Measurements from ENCODE around the gene PRKCQ. TPM values are rescaled to one million over a fixed set of nuclear protein-coding genes. Genes with fewer than 3 reads are reported as not detected.

The PRKCQ gene
- total RNA-seq, 2 experiments from 2014 or later, result 32.9 to 39.0 TPM

DNA sequence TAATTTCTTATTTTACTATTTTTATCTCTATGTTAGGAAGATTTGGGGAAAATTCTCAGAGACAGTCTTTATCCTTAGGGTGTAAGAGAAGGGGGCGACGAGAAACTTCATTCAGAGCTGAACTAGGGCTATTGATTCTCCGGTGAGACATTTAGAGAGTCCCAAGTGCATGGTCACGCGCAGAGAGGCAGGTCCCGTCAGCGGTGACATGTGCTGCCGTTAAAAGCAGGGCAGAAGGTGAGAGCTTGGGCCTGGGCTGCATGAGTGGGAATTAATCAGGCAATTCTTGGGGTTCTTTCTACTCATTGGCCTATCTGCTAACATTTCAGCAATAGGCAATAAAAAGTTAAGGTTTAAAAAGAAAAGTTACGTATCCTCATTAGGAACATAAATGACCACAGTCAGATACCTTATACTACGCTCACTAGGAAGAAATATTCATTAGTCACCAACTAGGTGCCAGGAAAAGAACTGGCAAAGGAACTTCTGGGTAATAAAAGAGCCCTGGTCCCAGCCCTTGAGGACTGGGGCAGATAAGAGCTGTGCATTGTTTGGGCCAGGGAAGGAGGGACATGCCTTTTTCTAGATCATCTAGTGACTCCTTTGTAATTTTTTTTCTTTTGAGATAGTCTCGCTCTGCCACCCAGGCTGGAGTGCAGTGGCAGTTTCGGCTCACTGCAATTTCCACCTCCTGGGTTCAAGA, 21.2 kb downstream of the PRKCQ start:
- intact Hi-C loops (cut with DNase I, micrococcal nuclease), result loop anchor here (2.0 kb wide), 1 partner anchor 16 kb away; no protein-coding TSS in a partner anchor
- no peaks in the 10 kb centered on the region for H3K27me3 Mint-ChIP-seq
- H3K4me1 Mint-ChIP-seq, result peaks cover 89% of the 10 kb centered on the region
- peak; percentile 61 for DNase-seq
- peak overlapping the region; percentile 81 for H3K27ac Mint-ChIP-seq
- ChIA-PET POLR2A (interaction anchor here (1.5 kb wide), 1 partner anchor 23 kb away, joined by 3 read pairs; no protein-coding TSS in a partner anchor), CTCF (interaction anchor here (0.6 to 1.7 kb wide), 8 partner anchors 13 to 931 kb away, joined by 3 to 7 read pairs (median 3); no protein-coding TSS in a partner anchor)
- H3K4me3 Mint-ChIP-seq, result peak overlapping the region; percentile 34
- peaks cover 27% of the 10 kb centered on the region for H3K36me3 Mint-ChIP-seq (ENCODE audit: low read depth)
- no peaks in the 10 kb centered on the region for H3K9me3 Mint-ChIP-seq (ENCODE audit: low read depth)
- peak; percentile 27 for ATAC-seq

DNA sequence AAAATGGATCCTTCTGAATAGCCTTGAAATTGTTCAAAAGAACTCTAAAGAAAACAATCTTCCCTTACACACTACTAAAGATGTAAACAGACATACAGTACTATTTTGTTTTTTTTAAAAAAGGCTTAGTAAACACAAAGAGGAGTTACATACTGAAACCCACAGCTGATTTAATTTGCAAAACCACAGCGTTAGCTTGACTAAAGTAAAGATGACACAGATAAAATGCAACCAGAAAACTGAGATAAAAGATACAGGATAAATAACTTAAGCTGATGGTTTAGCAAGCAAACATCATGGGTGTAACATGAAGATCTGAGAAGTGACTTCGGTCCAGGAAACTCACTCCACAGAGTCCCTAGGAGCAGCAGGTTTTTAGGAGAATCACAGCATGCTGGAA, 21.8 kb downstream of the PRKCQ start:
- ATAC-seq (peak; percentile 35), DNase-seq (no peak)
- Mint-ChIP-seq H3K36me3 (ENCODE audit: low read depth) (peaks cover 28% of the 10 kb centered on the region), H3K4me3 (peak overlapping the region; percentile 34), H3K27me3 (no peaks in the 10 kb centered on the region), H3K4me1 (peaks cover 88% of the 10 kb centered on the region), H3K9me3 (ENCODE audit: low read depth) (no peaks in the 10 kb centered on the region), H3K27ac (peak overlapping the region; percentile 81)
- ChIA-PET CTCF (interaction anchor here (0.6 to 1.7 kb wide), 8 partner anchors 13 to 932 kb away, joined by 3 to 7 read pairs (median 4); no protein-coding TSS in a partner anchor), POLR2A (interaction anchor here (1.5 kb wide), 1 partner anchor 24 kb away, joined by 3 read pairs; no protein-coding TSS in a partner anchor)
- intact Hi-C loops (cut with DNase I, micrococcal nuclease), result loop anchor here (2.0 kb wide), 1 partner anchor 15 kb away; no protein-coding TSS in a partner anchor

DNA sequence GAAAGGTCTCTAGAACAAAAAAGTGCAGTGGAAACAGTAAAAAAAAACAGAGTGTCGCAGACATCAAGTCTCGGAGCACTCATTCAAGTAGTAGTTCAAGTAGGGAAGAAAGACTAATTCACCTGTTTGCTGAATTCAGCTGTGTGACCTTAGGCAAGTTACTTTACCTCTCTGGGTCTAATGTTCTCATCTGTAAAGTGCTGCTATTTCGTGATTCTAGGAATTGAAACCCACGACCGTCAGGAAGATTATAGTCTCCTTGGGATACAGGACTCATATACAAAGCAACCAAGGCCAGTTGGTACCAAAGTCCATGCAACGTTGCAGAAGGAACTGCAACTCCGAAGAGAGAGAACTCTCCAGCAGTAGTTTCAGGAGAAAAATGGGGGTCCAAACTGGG, 26.1 kb downstream of the PRKCQ start:
- CTCF ChIA-PET, result no interaction called here
- POLR2A ChIA-PET, result no interaction called here
- no peak overlapping the region for H3K27ac Mint-ChIP-seq
- peaks cover 31% of the 10 kb centered on the region for H3K36me3 Mint-ChIP-seq (ENCODE audit: low read depth)
- intact Hi-C loops (cut with DNase I, micrococcal nuclease), result no loop called here
- H3K4me1 Mint-ChIP-seq, result peaks cover 62% of the 10 kb centered on the region
- no peak for DNase-seq
- H3K4me3 Mint-ChIP-seq, result no peak overlapping the region
- peaks cover 2% of the 10 kb centered on the region for H3K9me3 Mint-ChIP-seq (ENCODE audit: low read depth)
- no peaks in the 10 kb centered on the region for H3K27me3 Mint-ChIP-seq
- ATAC-seq, result no peak

DNA sequence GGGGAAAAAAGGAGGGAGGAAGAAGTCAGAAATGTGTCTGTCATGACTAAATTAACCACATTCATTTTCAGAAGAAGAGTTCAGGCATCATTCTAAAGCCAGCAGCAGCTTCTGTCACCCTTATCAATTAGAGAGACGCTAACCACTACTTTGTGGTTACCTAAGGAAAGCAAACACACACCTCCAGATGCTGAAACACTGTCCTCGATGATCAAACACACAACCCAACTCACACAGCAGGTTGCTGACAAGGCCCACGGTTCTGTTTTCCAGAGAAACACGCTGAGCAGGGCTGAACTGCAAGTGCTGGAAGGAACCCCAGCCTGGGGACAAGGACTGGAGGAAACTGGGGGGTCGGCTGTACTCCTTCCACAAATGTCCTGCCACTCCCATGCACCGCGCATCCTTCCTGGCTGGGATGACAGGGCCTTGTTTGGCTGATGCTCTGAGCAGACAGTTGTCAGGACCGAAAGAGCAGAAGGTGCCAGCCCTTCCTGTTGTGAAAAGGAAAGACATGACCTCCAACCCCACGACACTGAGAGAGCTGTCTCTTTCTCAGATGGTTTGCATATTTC, 36.6 kb downstream of the PRKCQ start:
- ATAC-seq (peak; percentile 91), DNase-seq (peak; percentile 72)
- Mint-ChIP-seq H3K27me3 (no peaks in the 10 kb centered on the region), H3K4me3 (peak overlapping the region; percentile 75), H3K4me1 (peaks cover 74% of the 10 kb centered on the region), H3K27ac (peak overlapping the region; percentile 96), H3K9me3 (ENCODE audit: low read depth) (no peaks in the 10 kb centered on the region), H3K36me3 (ENCODE audit: low read depth) (peaks cover 8% of the 10 kb centered on the region)
- intact Hi-C loops (cut with DNase I, micrococcal nuclease), result loop anchor here (1.0 to 2.0 kb wide), 10 partner anchors 13 to 123 kb away; partner anchors contain the start of gene PRKCQ (in 1 of the 2)
- ChIA-PET POLR2A (interaction anchor here (0.6 to 1.7 kb wide), 6 partner anchors 13 to 123 kb away, joined by 3 to 11 read pairs (median 3); no protein-coding TSS in a partner anchor), CTCF (interaction anchor here (0.6 to 3.1 kb wide), 12 partner anchors 9 to 125 kb away, joined by 3 to 15 read pairs (median 6); partner anchors contain the start of gene PRKCQ)

DNA sequence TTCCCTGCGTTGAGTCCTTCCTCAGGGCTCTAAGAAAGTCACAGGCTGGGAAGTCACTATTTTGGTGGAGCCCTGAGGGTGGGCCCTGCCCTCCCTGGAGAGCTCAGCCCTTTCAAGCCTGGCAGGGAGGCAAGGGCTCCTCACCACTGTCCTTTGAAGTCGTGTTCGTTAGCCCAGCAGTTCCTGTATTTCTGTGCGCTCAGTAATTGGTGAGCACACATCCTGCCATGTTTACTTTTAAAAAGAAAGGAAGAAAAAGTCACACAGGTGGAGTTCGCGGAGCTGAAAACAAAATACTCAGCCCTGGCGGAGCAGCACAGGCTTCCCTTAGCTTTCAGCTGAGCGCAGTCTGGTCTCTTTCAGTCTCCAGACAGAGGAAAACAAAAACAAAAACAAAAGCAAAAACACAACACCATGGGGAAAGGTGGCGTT, 37.1 kb downstream of the PRKCQ start:
- ChIA-PET POLR2A (interaction anchor here (0.6 to 1.7 kb wide), 5 partner anchors 13 to 48 kb away, joined by 3 to 11 read pairs (median 3); no protein-coding TSS in a partner anchor), CTCF (interaction anchor here (1.0 to 3.1 kb wide), 12 partner anchors 9 to 125 kb away, joined by 3 to 15 read pairs (median 6); partner anchors contain the start of gene PRKCQ)
- peak overlapping the region; percentile 96 for H3K27ac Mint-ChIP-seq
- H3K27me3 Mint-ChIP-seq, result no peaks in the 10 kb centered on the region
- H3K4me1 Mint-ChIP-seq, result peaks cover 76% of the 10 kb centered on the region
- peak; percentile 58 for DNase-seq
- peak; percentile 62 for ATAC-seq
- H3K9me3 Mint-ChIP-seq (ENCODE audit: low read depth), result no peaks in the 10 kb centered on the region
- intact Hi-C loops (cut with DNase I, micrococcal nuclease), result loop anchor here (1.0 to 2.0 kb wide), 10 partner anchors 13 to 123 kb away; partner anchors contain the start of gene PRKCQ (in 1 of the 2)
- peaks cover 9% of the 10 kb centered on the region for H3K36me3 Mint-ChIP-seq (ENCODE audit: low read depth)
- peak overlapping the region; percentile 75 for H3K4me3 Mint-ChIP-seq

DNA sequence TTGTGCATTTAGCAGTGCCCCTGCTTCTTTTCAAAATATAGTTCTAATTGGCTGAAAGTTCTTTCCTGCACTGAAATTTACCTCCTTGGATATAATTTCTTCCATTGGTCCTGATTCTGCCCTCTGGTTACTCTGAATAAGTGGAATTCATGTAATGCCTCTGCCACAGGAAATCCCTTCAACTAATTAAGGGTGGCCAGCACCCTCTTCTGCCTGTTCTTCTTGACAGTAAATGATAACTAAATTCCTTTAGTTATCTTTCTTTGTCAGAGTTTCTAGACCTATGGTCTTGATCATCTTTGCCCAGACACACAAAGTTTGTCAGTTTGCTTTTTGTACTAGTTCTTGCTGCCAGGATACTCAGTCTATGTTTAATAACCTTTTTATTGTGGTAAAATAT, 40.2 kb downstream of the PRKCQ start:
- Mint-ChIP-seq H3K9me3 (ENCODE audit: low read depth) (no peaks in the 10 kb centered on the region), H3K27me3 (no peaks in the 10 kb centered on the region), H3K27ac (peak overlapping the region; percentile 27), H3K4me3 (no peak overlapping the region), H3K4me1 (peaks cover 82% of the 10 kb centered on the region), H3K36me3 (ENCODE audit: low read depth) (peaks cover 14% of the 10 kb centered on the region)
- DNase-seq (no peak), ATAC-seq (no peak)
- ChIA-PET POLR2A (no interaction called here), CTCF (no interaction called here)
- intact Hi-C loops (cut with DNase I, micrococcal nuclease), result no loop called here

DNA sequence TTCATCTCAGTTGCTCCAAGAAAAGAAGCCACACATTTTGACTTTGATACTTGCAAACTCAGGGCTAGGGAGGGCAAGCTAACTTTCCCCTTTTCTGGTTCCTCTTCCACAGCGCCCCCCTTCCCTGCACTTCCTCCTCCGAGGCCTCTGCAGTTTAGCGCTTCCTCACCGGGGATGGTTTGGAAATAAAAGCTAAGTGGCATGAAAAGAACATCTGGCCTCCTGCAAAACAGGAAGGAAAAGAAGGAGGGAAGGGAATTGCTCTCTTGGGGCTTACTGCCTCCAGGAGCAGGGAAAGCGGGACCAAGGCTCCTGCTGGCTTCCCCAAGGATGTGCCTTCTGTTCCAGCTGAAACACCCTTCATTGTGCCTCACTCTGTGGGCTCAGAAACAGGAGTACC, 42.3 kb downstream of the PRKCQ start:
- no peak overlapping the region for H3K4me3 Mint-ChIP-seq
- ATAC-seq, result no peak
- H3K27me3 Mint-ChIP-seq, result no peaks in the 10 kb centered on the region
- H3K27ac Mint-ChIP-seq, result peak overlapping the region; percentile 20
- H3K4me1 Mint-ChIP-seq, result peaks cover 68% of the 10 kb centered on the region
- ChIA-PET CTCF (interaction anchor here (0.9 to 1.3 kb wide), 5 partner anchors 39 to 452 kb away, joined by 3 to 4 read pairs (median 3); no protein-coding TSS in a partner anchor), POLR2A (interaction anchor here (0.6 kb wide), 1 partner anchor 395 kb away, joined by 4 read pairs; no protein-coding TSS in a partner anchor)
- no peaks in the 10 kb centered on the region for H3K9me3 Mint-ChIP-seq (ENCODE audit: low read depth)
- intact Hi-C loops (cut with DNase I, micrococcal nuclease), result no loop called here
- DNase-seq, result no peak
- peaks cover 12% of the 10 kb centered on the region for H3K36me3 Mint-ChIP-seq (ENCODE audit: low read depth)

DNA sequence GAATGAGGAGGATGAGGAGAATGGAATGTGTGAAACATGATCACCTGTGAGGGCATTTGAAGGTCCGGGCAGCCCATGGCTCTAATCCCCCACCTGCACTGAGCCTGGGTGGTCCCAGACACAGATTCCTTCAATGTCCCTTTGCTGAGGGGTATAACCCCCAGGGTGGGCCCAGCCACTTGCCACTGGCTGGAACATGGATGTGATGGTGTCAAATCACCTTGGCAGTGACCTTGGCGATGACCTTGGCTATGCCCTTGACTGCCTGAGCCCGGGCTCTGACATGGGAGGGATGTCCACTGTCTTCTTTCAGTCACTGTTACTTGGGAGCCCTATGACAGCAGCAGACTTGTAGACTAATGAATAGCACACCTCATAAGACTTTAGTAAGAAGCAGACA, 44.0 kb downstream of the PRKCQ start:
- ChIA-PET CTCF (no interaction called here), POLR2A (no interaction called here)
- Mint-ChIP-seq H3K27me3 (no peaks in the 10 kb centered on the region), H3K4me1 (peaks cover 67% of the 10 kb centered on the region), H3K9me3 (ENCODE audit: low read depth) (no peaks in the 10 kb centered on the region), H3K27ac (no peak overlapping the region), H3K4me3 (no peak overlapping the region), H3K36me3 (ENCODE audit: low read depth) (peaks cover 12% of the 10 kb centered on the region)
- ATAC-seq (no peak), DNase-seq (no peak)
- intact Hi-C loops (cut with DNase I, micrococcal nuclease), result no loop called here

DNA sequence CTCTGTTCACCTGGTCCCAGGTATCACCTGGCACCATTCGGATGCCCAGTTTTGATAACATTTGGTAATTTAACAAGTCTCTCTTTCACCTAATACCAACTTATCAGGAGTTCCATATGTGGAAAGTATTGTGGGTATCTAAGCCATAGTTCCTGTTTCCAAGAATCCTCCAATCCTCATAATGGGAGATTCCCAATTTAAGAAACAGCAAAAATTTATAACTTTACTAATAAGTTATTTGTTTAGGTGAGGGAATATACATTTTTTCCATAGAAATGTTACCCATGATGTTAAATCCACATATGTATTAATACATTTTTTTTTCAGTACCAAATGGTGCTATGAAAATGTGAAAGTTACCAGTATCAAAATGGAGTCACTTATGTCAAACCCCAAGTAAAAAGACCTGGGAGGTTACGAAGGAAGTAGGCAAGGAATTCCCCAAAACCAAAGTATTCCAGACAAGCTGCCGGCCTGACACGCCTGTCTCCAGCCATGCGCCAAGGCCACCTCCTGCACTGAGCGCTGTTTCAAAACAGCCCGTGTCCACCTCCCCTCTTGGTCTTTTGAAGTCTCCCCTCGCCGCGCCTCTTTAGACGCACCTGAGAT, 44.8 kb downstream of the PRKCQ start:
- DNase-seq (no peak), ATAC-seq (no peak)
- Mint-ChIP-seq H3K27ac (peak overlapping the region; percentile 1), H3K4me1 (peaks cover 66% of the 10 kb centered on the region), H3K27me3 (no peaks in the 10 kb centered on the region), H3K4me3 (no peak overlapping the region), H3K9me3 (ENCODE audit: low read depth) (no peaks in the 10 kb centered on the region), H3K36me3 (ENCODE audit: low read depth) (peaks cover 13% of the 10 kb centered on the region)
- POLR2A ChIA-PET, result no interaction called here
- CTCF ChIA-PET, result interaction anchor here (0.7 kb wide), 1 partner anchor 113 kb away, joined by 3 read pairs; no protein-coding TSS in a partner anchor
- intact Hi-C loops (cut with DNase I, micrococcal nuclease), result no loop called here

DNA sequence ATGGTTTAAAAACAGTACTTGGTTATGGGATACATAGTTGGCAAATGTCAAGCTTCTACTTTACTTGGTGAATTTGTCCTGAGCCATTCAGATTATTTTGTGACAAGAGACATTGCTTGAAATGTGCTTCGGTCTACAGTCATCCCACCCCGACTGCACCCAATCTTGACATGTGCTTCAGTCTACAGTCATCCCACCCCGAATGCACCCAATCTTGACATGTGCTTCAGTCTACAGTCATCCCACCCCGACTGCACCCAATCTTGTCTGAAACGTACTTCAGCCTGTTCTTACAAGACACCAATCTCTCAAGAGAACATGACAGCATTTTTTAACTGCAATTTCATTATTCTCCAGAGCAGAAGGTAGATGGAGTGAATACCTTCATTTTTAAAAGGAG, 47.8 kb downstream of the PRKCQ start:
- POLR2A ChIA-PET, result no interaction called here
- H3K36me3 Mint-ChIP-seq (ENCODE audit: low read depth), result peaks cover 17% of the 10 kb centered on the region
- no peak overlapping the region for H3K4me3 Mint-ChIP-seq
- CTCF ChIA-PET, result interaction anchor here (0.8 to 1.8 kb wide), 5 partner anchors 9 to 88 kb away, joined by 3 to 7 read pairs (median 4); no protein-coding TSS in a partner anchor
- H3K27ac Mint-ChIP-seq, result peak overlapping the region; percentile 61
- H3K4me1 Mint-ChIP-seq, result peaks cover 77% of the 10 kb centered on the region
- no peaks in the 10 kb centered on the region for H3K9me3 Mint-ChIP-seq (ENCODE audit: low read depth)
- DNase-seq (peak; percentile 52), ATAC-seq (peak; percentile 26)
- H3K27me3 Mint-ChIP-seq, result no peaks in the 10 kb centered on the region
- intact Hi-C loops (cut with DNase I, micrococcal nuclease), result no loop called here

DNA sequence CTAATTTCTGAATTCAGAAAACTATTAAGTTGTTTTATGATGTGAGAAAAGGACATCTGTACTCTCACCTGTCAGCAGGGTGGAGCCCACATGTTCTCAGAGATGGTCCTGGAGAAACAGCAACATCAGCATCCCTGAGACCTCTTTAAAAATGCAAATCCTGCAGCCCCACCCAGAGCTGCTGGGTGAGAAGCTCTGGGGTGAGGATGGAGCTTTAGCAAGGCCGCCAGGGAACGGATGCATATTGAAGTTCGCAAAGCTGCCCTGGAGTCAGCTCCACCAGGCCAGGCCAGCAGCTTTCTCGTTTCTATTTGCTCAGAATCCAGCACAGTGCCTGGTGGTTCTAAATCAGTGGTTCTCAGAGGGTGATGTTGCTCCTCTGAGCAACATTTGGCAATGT, 49.1 kb downstream of the PRKCQ start:
- peaks cover 21% of the 10 kb centered on the region for H3K36me3 Mint-ChIP-seq (ENCODE audit: low read depth)

More for the DNA sequence above, 49.1 kb downstream of the PRKCQ start:
- ATAC-seq (peak; percentile 3), DNase-seq (no peak)
- Mint-ChIP-seq H3K4me1 (peaks cover 78% of the 10 kb centered on the region), H3K27me3 (no peaks in the 10 kb centered on the region), H3K4me3 (peak overlapping the region; percentile 78), H3K9me3 (ENCODE audit: low read depth) (no peaks in the 10 kb centered on the region), H3K27ac (peak overlapping the region; percentile 98)
- CTCF ChIA-PET, result interaction anchor here (0.9 to 3.3 kb wide), 11 partner anchors 11 to 329 kb away, joined by 3 to 13 read pairs (median 3); no protein-coding TSS in a partner anchor
- POLR2A ChIA-PET, result interaction anchor here (0.5 to 2.1 kb wide), 6 partner anchors 12 to 183 kb away, joined by 3 to 11 read pairs (median 6); no protein-coding TSS in a partner anchor
- intact Hi-C loops (cut with DNase I, micrococcal nuclease), result loop anchor here (1.0 kb wide), 3 partner anchors 12 to 49 kb away; partner anchors contain the start of gene PRKCQ (in 1 of the 2)

All from activated CD4-positive, alpha-beta T cell treated with anti-CD3 and anti-CD28 coated beads for 36 hours (primary cell).